ENCODE data around the gene MACF1.

The MACF1 gene

GRCh38 chr1:39268112-39268581, 63.7 kb downstream of the MACF1 start:
- DNase-seq: no peak

GRCh38 chr1:39268906-39269305, 64.4 kb downstream of the MACF1 start:
- DNase-seq: no peak

- no peak for DNase-seq
These were observed 64.9 kb downstream of the MACF1 start for GRCh38 chr1:39269349-39269748.

- no peak for DNase-seq
These were observed 65.4 kb downstream of the MACF1 start for GRCh38 chr1:39269791-39270342.

- DNase-seq: no peak
These were observed 65.9 kb downstream of the MACF1 start for GRCh38 chr1:39270368-39270767.

GRCh38 chr1:39272027-39272797, 67.7 kb downstream of the MACF1 start:
- DNase-seq: no peak

- no peak for DNase-seq
These were observed 68.4 kb downstream of the MACF1 start for GRCh38 chr1:39272798-39273469.

- DNase-seq: no peak
These were observed 71.5 kb downstream of the MACF1 start for GRCh38 chr1:39275836-39276507.

- DNase-seq: no peak
These were observed 73.4 kb downstream of the MACF1 start for GRCh38 chr1:39277879-39278278.

GRCh38 chr1:39282537-39283216, 78.2 kb downstream of the MACF1 start:
- no peak for DNase-seq

GRCh38 chr1:39283858-39284257, 79.4 kb downstream of the MACF1 start:
- no peak for DNase-seq

- DNase-seq: no peak
These were observed 83.0 kb downstream of the MACF1 start for GRCh38 chr1:39287541-39287940.

- no peak for DNase-seq
These were observed 84.4 kb downstream of the MACF1 start for GRCh38 chr1:39288735-39289465.

- DNase-seq: no peak
These were observed 87.9 kb downstream of the MACF1 start for GRCh38 chr1:39292401-39292800.

- DNase-seq: no peak
These were observed 89.0 kb downstream of the MACF1 start for GRCh38 chr1:39293375-39294070.

- no peak for DNase-seq
These were observed 90.0 kb downstream of the MACF1 start for GRCh38 chr1:39294531-39294930.

GRCh38 chr1:39295901-39296300, 91.4 kb downstream of the MACF1 start:
- no peak for DNase-seq

- no peak for DNase-seq
These were observed 93.1 kb downstream of the MACF1 start for GRCh38 chr1:39297551-39297950.

GRCh38 chr1:39301606-39302005, 97.1 kb downstream of the MACF1 start:
- no peak for DNase-seq

GRCh38 chr1:39305555-39305954, 101.1 kb downstream of the MACF1 start:
- no peak for DNase-seq

GRCh38 chr1:39310015-39310414, 105.5 kb downstream of the MACF1 start:
- no peak for DNase-seq

- no peak for DNase-seq
These were observed 106.2 kb downstream of the MACF1 start for GRCh38 chr1:39310691-39311090.
